Naive thymus-derived CD4-positive, alpha-beta T cell (primary cell): Measurements from ENCODE around the gene RRAS2. TPM values are rescaled to one million over a fixed set of nuclear protein-coding genes. Genes with fewer than 3 reads are reported as not detected.
A peak's percentile ranks its signal among the peaks of the same experiment; 100 is the strongest.

Experiments
- ATAC-seq: fragments of 150-1000 bp; cut with Tn5 transposase; 2 replicates; pipeline ENCODE4 v1.10.0; 2021; ENCODE audit warnings: mild to moderate bottlenecking, moderate library complexity
- CTCF ChIA-PET: fragments of 350-600 bp; sonication (Branson Sonifier 250); formaldehyde crosslinking; loops from one replicate; lab custom pipeline; 2021; ENCODE audit warnings: antibody characterized with exemption; lab: Charles Lee
- POLR2A ChIA-PET: fragments of 350-600 bp; sonication (Branson Sonifier 250); formaldehyde crosslinking; loops from one replicate; lab custom pipeline; 2021; ENCODE audit warnings: antibody characterized with exemption, inconsistent platforms; lab: Charles Lee
- DNase-seq, 9 donors: peaks; one replicate each; pipeline versions ENCODE4 v3.0.0 to v3.0.0-alpha.2; 2020 to 2022; ENCODE audit warnings: mixed read lengths in 1 of 9
- H3K27ac ChIP-seq: one replicate; pipeline ENCODE4 v1.7.0; 2013; ENCODE audit warnings: mild to moderate bottlenecking, low read depth, low read length, moderate library complexity
- H3K27me3 ChIP-seq, 2 donors: one replicate each; pipeline ENCODE4 v1.7.0; 2013; ENCODE audit warnings: low read length in 2 of 2, mild to moderate bottlenecking in 2 of 2, moderate library complexity in 2 of 2; ENCODE audit not compliant: control insufficient read depth in 2 of 2, insufficient read depth in 2 of 2
- H3K36me3 ChIP-seq, 3 experiments: 1 replicate in 2 of 3; 2 replicates in 1 of 3; pipeline ENCODE4 v1.7.0; 2013; ENCODE audit warnings: low read length in 3 of 3, mild to moderate bottlenecking in 3 of 3, moderate library complexity in 1 of 3; ENCODE audit not compliant: insufficient read depth in 3 of 3, control insufficient read depth in 2 of 3
- H3K4me1 ChIP-seq, 2 donors: one replicate each; pipeline ENCODE4 v1.7.0; 2013; ENCODE audit warnings: low read length in 2 of 2, mild to moderate bottlenecking in 2 of 2, moderate library complexity in 1 of 2; ENCODE audit not compliant: control insufficient read depth in 2 of 2, insufficient read depth in 2 of 2
- H3K4me3 ChIP-seq: 2 replicates; pipeline ENCODE4 v1.7.0; 2013; ENCODE audit warnings: mild to moderate bottlenecking, low read length
- H3K9me3 ChIP-seq, 3 experiments: 1 replicate in 2 of 3; 2 replicates in 1 of 3; pipeline ENCODE4 v1.7.0; 2013; ENCODE audit warnings: low read length in 3 of 3; ENCODE audit not compliant: control insufficient read depth in 2 of 3
- H3K27ac Mint-ChIP-seq, 9 donors: one replicate each; pipeline ENCODE4 v1.8.0; 2020 to 2022; ENCODE audit warnings: mixed read lengths in 9 of 9, mild to moderate bottlenecking in 8 of 9, moderate library complexity in 5 of 9, inconsistent platforms in 2 of 9
- H3K27me3 Mint-ChIP-seq, 5 donors: one replicate each; pipeline ENCODE4 v1.8.0; 2021 to 2022; ENCODE audit warnings: mixed read lengths in 5 of 5, mild to moderate bottlenecking in 1 of 5
- H3K36me3 Mint-ChIP-seq, 5 donors: one replicate each; pipeline ENCODE4 v1.8.0; 2020 to 2022; ENCODE audit warnings: mixed read lengths in 5 of 5, mild to moderate bottlenecking in 3 of 5, inconsistent platforms in 1 of 5
- H3K4me1 Mint-ChIP-seq, 7 donors: one replicate each; pipeline ENCODE4 v1.8.0; 2020 to 2022; ENCODE audit warnings: mixed read lengths in 7 of 7, mild to moderate bottlenecking in 3 of 7, inconsistent platforms in 1 of 7
- H3K4me3 Mint-ChIP-seq, 10 donors: one replicate each; pipeline ENCODE4 v1.8.0; 2020 to 2022; ENCODE audit warnings: mild to moderate bottlenecking in 10 of 10, mixed read lengths in 10 of 10, moderate library complexity in 6 of 10, inconsistent platforms in 2 of 10
- H3K9me3 Mint-ChIP-seq, 11 donors: one replicate each; pipeline ENCODE4 v1.8.0; 2020 to 2022; ENCODE audit warnings: mixed read lengths in 11 of 11, mild to moderate bottlenecking in 4 of 11, inconsistent platforms in 1 of 11, moderate library complexity in 1 of 11
- intact Hi-C, 2 donors: fragments of 100-400 bp; cut with micrococcal nuclease; formaldehyde crosslinking; loops; one replicate each; pipeline ENCODE4 v1.15.1; 2023
- polyA plus RNA-seq, 2 donors: library from polyadenylated mRNA; unstranded; fragments of 300-500 nt; fragmentation: Illumina TruSeq; gene quantifications; one replicate each; pipeline ENCODE4 v1.2.3, GENCODE V29; 2021
- total RNA-seq, 6 experiments: library from RNA in 5 of 6; stranded (reverse) in 5 of 6; gene quantifications; 1 replicate in 5 of 6; 2 replicates in 1 of 6; pipeline ENCODE4 v1.2.3 and lab custom pipeline; 2021 to 2026

RRAS2 gene
- total and polyA plus RNA-seq, 7 experiments from 2014 or later = 6.0 to 55.3 (median 14.6) TPM

DNA sequence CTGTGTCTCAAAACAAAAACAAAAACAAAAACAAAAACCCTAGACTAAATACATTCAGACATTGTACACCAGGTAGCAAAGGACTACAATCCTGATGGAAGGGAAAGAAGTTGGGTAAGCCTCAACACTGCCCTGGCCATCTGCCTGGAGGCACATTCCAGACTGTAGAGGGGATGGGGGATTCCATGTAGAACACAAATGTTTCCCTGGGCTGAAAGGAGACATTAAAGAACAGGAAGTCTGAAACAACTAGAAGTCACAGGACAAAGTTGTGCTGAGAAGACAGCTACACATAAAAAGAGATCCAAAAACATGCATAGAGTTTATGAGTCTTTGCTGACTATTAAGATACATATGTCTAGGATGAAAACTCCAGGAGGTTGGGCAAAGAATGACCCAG lies 83.9 kb downstream of the RRAS2 start:
- CTCF ChIA-PET = interaction anchor here (0.6 kb wide), 1 partner anchor 19 kb away, joined by 3 read pairs; no protein-coding TSS in a partner anchor
- H3K4me3 Mint-ChIP-seq = no peak overlapping the region

GRCh38 chr11:14273895-14274294 lies 85.1 kb downstream of the RRAS2 start:
- POLR2A ChIA-PET = interaction anchor here (0.6 kb wide), 1 partner anchor 8 kb away, joined by 3 read pairs; no protein-coding TSS in a partner anchor
- no peaks in the 10 kb centered on the region for H3K27me3 Mint-ChIP-seq

More for the DNA sequence above, 83.9 kb downstream of the RRAS2 start:
- Histone ChIP-seq H3K36me3 (no peaks in the 10 kb centered on the region), H3K27me3 (no peaks in the 10 kb centered on the region), H3K27ac (no peak overlapping the region), H3K4me1 (peaks cover 14 to 21% of the 10 kb centered on the region in 2 donors), H3K4me3 (no peak overlapping the region), H3K9me3 (no peaks in the 10 kb centered on the region)
- Mint-ChIP-seq H3K36me3 (peaks cover 0 to 43% (median 12%) of the 10 kb centered on the region in 5 donors), H3K9me3 (peaks cover 0 to 4% (median 0%) of the 10 kb centered on the region in 11 donors), H3K27me3 (no peaks in the 10 kb centered on the region), H3K4me1 (peaks cover 21 to 37% (median 24%) of the 10 kb centered on the region in 7 donors), H3K27ac (peak overlapping the region in 1 of 9 donors; percentile 65)
- no peak for DNase-seq
- POLR2A ChIA-PET = no interaction called here
- intact Hi-C loops = no loop called here
- no peak for ATAC-seq

DNA sequence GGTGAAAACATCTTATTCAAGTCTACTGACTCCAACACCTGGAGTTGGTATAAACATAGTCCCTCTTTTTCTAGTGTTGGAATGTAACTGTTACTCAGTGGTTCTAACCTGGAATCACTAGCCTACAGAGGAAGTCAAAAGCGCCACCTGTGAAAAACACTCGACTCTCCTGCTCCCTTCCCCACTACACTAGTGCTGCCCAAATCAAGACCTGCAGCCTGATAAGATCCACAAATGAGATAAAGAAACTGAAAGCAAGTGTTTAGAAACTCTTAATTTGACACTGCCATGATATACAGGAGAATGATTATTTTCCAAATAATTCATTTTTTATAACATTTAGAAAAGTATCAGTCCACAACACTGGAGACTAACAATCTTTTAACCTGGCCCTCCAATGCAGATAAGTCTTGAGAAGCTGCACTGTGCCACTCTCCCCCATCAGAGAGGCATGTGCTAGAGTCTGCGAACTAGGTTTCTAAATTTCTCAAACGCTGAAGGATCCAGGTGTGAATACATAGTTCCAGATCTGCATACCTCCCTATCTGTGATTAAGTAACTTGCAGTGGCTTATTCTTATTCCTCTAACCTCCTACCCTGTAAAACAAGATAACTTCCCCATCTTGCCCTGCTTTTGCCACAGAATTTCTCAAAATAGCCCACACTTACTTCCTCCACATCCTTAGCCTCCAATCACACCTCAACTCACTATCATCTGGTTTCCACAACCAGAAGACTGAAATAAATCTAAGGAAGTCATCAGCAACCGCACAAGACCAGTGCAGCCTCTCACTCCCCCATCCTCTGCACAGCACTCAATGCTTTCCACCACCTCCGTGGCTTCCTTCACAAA lies 88.1 kb downstream of the RRAS2 start:
- DNase-seq = peak in 4 of 9 donors; percentile 5 to 32 (median 12)
- ATAC-seq = peak; percentile 76
- Histone ChIP-seq H3K36me3 (no peaks in the 10 kb centered on the region), H3K27me3 (no peaks in the 10 kb centered on the region), H3K4me1 (peaks cover 14 to 24% of the 10 kb centered on the region in 2 donors), H3K9me3 (no peaks in the 10 kb centered on the region), H3K4me3 (peak overlapping the region; percentile 31), H3K27ac (no peak overlapping the region)
- peak overlapping the region; percentile 2 to 78 (median 68) for H3K4me3 Mint-ChIP-seq
- peaks cover 0 to 40% (median 20%) of the 10 kb centered on the region in 5 donors for H3K36me3 Mint-ChIP-seq
- CTCF ChIA-PET = no interaction called here
- intact Hi-C loops = no loop called here
- peaks cover 16 to 37% (median 29%) of the 10 kb centered on the region in 7 donors for H3K4me1 Mint-ChIP-seq
- POLR2A ChIA-PET = no interaction called here
- peak overlapping the region; percentile 24 to 85 (median 47) for H3K27ac Mint-ChIP-seq
- no peaks in the 10 kb centered on the region for H3K27me3 Mint-ChIP-seq
- H3K9me3 Mint-ChIP-seq = peaks cover 0 to 3% (median 0%) of the 10 kb centered on the region in 11 donors

More at GRCh38 chr11:14273895-14274294, 85.1 kb downstream of the RRAS2 start:
- Histone ChIP-seq H3K4me3 (no peak overlapping the region), H3K9me3 (no peaks in the 10 kb centered on the region), H3K36me3 (no peaks in the 10 kb centered on the region), H3K27me3 (no peaks in the 10 kb centered on the region), H3K27ac (no peak overlapping the region), H3K4me1 (peaks cover 14 to 24% of the 10 kb centered on the region in 2 donors)
- CTCF ChIA-PET = interaction anchor here (0.6 kb wide), 1 partner anchor 33 kb away, joined by 3 read pairs; no protein-coding TSS in a partner anchor
- peaks cover 0 to 4% (median 0%) of the 10 kb centered on the region in 11 donors for H3K9me3 Mint-ChIP-seq
- ATAC-seq (no peak), DNase-seq (no peak)
- intact Hi-C loops = no loop called here
- H3K27ac Mint-ChIP-seq = no peak overlapping the region
- H3K4me3 Mint-ChIP-seq = no peak overlapping the region
- peaks cover 0 to 43% (median 10%) of the 10 kb centered on the region in 5 donors for H3K36me3 Mint-ChIP-seq
- peaks cover 21 to 41% (median 29%) of the 10 kb centered on the region in 7 donors for H3K4me1 Mint-ChIP-seq

DNA sequence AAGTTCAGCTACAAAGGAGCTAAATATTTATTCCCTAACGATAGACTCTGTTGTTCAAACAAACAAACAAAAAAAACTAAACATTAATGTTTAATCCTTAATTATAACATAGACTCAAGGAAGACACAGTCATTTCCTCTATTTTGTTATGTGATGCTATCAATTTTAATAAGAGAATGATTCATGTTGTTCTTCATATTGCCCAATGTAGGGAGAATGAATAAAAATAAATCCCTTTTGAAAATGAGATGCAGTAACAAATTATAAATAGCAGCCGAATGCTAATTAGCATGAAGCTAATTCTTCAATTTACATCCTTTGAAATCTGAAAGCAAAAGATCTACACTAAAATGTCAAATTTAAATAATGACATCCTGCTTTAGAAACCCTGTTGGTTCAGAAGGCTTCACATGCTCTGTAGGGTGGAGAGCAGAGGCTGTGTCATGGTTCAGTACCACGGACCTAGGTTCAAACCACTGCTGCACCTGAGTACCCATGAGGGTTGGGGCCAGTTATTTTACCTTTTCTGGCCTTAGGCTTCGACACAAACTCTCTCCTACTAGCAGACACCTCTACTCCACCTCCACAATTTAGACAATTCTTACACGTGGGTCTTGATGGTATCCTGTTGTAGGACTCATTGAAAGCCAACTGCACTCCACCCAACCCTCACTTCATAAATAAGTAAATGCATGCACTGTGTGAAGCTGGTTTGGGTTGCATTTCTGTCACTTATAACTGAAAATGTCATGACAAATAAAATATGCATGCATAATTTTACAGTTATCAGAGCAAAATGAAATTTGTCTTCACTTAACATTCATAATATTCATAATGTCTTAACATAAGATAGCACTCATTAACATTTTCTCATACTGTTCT lies 89.0 kb downstream of the RRAS2 start:
- ChIA-PET CTCF (interaction anchor here (1.5 kb wide), 1 partner anchor 495 kb away, joined by 4 read pairs; no protein-coding TSS in a partner anchor), POLR2A (no interaction called here)
- Mint-ChIP-seq H3K36me3 (peaks cover 0 to 43% (median 30%) of the 10 kb centered on the region in 5 donors), H3K27me3 (no peaks in the 10 kb centered on the region), H3K9me3 (peaks cover 0 to 5% (median 0%) of the 10 kb centered on the region in 11 donors), H3K27ac (peak overlapping the region in 2 of 9 donors; percentile 24 to 31), H3K4me3 (no peak overlapping the region), H3K4me1 (peaks cover 16 to 31% (median 26%) of the 10 kb centered on the region in 7 donors)
- no peak overlapping the region for H3K4me3 ChIP-seq
- no peaks in the 10 kb centered on the region for H3K9me3 ChIP-seq
- no peaks in the 10 kb centered on the region for H3K36me3 ChIP-seq
- H3K27me3 ChIP-seq = no peaks in the 10 kb centered on the region
- H3K4me1 ChIP-seq = peaks cover 14 to 24% of the 10 kb centered on the region in 2 donors
- no peak overlapping the region for H3K27ac ChIP-seq
- no peak for ATAC-seq
- no peak for DNase-seq
- intact Hi-C loops = no loop called here

GRCh38 chr11:14267861-14268635 lies 90.9 kb downstream of the RRAS2 start:
- no peak overlapping the region for H3K4me3 ChIP-seq
- no peak overlapping the region for H3K27ac ChIP-seq
- H3K4me1 ChIP-seq = peaks cover 14 to 24% of the 10 kb centered on the region in 2 donors
- no peak for DNase-seq
- intact Hi-C loops = no loop called here
- CTCF ChIA-PET = no interaction called here
- H3K9me3 ChIP-seq = no peaks in the 10 kb centered on the region
- H3K27me3 ChIP-seq = no peaks in the 10 kb centered on the region
- ATAC-seq = no peak
- H3K9me3 Mint-ChIP-seq = peaks cover 0 to 10% (median 1%) of the 10 kb centered on the region in 11 donors
- H3K27ac Mint-ChIP-seq = no peak overlapping the region
- H3K4me1 Mint-ChIP-seq = peaks cover 16 to 31% (median 26%) of the 10 kb centered on the region in 7 donors
- POLR2A ChIA-PET = no interaction called here
- H3K4me3 Mint-ChIP-seq = no peak overlapping the region
- H3K36me3 Mint-ChIP-seq = peaks cover 0 to 45% (median 40%) of the 10 kb centered on the region in 5 donors
- H3K36me3 ChIP-seq = no peaks in the 10 kb centered on the region
- H3K27me3 Mint-ChIP-seq = no peaks in the 10 kb centered on the region
